ENCODE results near the gene ZNF664. TPM values are rescaled to one million over a fixed set of nuclear protein-coding genes. Genes with fewer than 3 reads are reported as not detected.

Gene ZNF664

Small RNA genes lying within 50 kb of the gene (small RNA-seq; reads per million reads assigned to genes)
- gene AC068790.4 (ENCODE audit: low read depth) (not detected), gene AC068790.6 (ENCODE audit: low read depth) (not detected)
